Measurements from ENCODE around the gene CREB3L1. TPM values are rescaled to one million over a fixed set of nuclear protein-coding genes. Genes with fewer than 3 reads are reported as not detected.

CREB3L1 gene
- total and polyA plus RNA-seq, 2 of the 13 experiments (the other 11 are each of a cell fraction or from before 2014, with no cell fraction given), result not detected

- TF ChIP-seq SIX1 (CRISPR knock-in tag; IDR thresholded peaks at IDR 0.05; ENCODE audit: borderline replicate concordance) (peak; percentile 58; the same call in 1 of the 2 replicates), ZBTB7B (CRISPR knock-in tag; IDR thresholded peaks at IDR 0.05) (peak; percentile 42; the same call in 1 of the 2 replicates), ZNF850 (CRISPR knock-in tag; conservative IDR thresholded peaks at IDR 0.05) (no peak), KAT7 (CRISPR knock-in tag; IDR thresholded peaks at IDR 0.05; ENCODE audit: borderline replicate concordance) (no peak), ZNF276 (CRISPR knock-in tag; IDR thresholded peaks at IDR 0.05; ENCODE audit: low read depth) (no peak), ZNF512 (CRISPR knock-in tag; IDR thresholded peaks at IDR 0.05) (no peak), KLF15 (CRISPR knock-in tag; IDR thresholded peaks at IDR 0.05; ENCODE audit: borderline replicate concordance) (no peak), MLLT10 (CRISPR knock-in tag; IDR thresholded peaks at IDR 0.05) (no peak), THAP11 (CRISPR knock-in tag; IDR thresholded peaks at IDR 0.05) (peak; percentile 46; the same call in 1 of the 2 replicates), PHF21A (CRISPR knock-in tag; IDR thresholded peaks at IDR 0.05) (peak; percentile 30; the same call in 1 of the 2 replicates), CENPX (CRISPR knock-in tag; IDR thresholded peaks at IDR 0.05) (no peak), ZZZ3 (CRISPR knock-in tag; IDR thresholded peaks at IDR 0.05; ENCODE audit: borderline replicate concordance) (no peak), MEIS1 (CRISPR knock-in tag; IDR thresholded peaks at IDR 0.05; ENCODE audit: borderline replicate concordance) (no peak), ZNF772 (CRISPR knock-in tag; IDR thresholded peaks at IDR 0.05) (0 out of 2 replicates have a peak, but pooled peaks have one; percentile 48), ZFP90 (CRISPR knock-in tag; IDR thresholded peaks at IDR 0.05; ENCODE audit: borderline replicate concordance) (no peak), CC2D1A (CRISPR knock-in tag; IDR thresholded peaks at IDR 0.05) (no peak), GTF2F1 (IDR thresholded peaks at IDR 0.05; ENCODE audit: low read length) (no peak), SP2 (CRISPR knock-in tag; IDR thresholded peaks at IDR 0.05) (no peak)
- TF ChIP-seq, protein P1, sequence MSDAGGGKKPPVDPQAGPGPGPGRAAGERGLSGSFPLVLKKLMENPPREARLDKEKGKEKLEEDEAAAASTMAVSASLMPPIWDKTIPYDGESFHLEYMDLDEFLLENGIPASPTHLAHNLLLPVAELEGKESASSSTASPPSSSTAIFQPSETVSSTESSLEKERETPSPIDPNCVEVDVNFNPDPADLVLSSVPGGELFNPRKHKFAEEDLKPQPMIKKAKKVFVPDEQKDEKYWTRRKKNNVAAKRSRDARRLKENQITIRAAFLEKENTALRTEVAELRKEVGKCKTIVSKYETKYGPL (CRISPR knock-in tag; IDR thresholded peaks at IDR 0.05), result no peak
- TF ChIP-seq, protein P2, sequence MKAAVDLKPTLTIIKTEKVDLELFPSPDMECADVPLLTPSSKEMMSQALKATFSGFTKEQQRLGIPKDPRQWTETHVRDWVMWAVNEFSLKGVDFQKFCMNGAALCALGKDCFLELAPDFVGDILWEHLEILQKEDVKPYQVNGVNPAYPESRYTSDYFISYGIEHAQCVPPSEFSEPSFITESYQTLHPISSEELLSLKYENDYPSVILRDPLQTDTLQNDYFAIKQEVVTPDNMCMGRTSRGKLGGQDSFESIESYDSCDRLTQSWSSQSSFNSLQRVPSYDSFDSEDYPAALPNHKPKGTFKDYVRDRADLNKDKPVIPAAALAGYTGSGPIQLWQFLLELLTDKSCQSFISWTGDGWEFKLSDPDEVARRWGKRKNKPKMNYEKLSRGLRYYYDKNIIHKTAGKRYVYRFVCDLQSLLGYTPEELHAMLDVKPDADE (CRISPR knock-in tag; IDR thresholded peaks at IDR 0.05), result no peak
- TF ChIP-seq, protein P3, sequence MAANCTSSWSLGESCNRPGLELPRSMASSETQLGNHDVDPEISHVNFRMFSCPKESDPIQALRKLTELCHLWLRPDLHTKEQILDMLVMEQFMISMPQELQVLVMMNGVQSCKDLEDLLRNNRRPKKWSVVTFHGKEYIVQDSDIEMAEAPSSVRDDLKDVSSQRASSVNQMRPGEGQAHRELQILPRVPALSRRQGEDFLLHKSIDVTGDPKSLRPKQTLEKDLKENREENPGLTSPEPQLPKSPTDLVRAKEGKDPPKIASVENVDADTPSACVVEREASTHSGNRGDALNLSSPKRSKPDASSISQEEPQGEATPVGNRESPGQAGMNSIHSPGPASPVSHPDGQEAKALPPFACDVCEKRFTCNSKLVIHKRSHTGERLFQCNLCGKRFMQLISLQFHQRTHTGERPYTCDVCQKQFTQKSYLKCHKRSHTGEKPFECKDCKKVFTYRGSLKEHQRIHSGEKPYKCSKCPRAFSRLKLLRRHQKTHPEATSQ (CRISPR knock-in tag; IDR thresholded peaks at IDR 0.05; ENCODE audit: borderline replicate concordance), result no peak
Measured at GRCh38 chr11:46273511-46274205, 3.8 kb upstream of the CREB3L1 start (continued).
